Dendritic cell treated with granulocyte-macrophage colony-stimulating factor and Interleukin-4, amounts not matched to agents 40 ng/mL and 50 ng/mL, for 4 days (primary cell): Measurements from ENCODE around the gene DOP1A.

Source experiments
- H3K27ac Mint-ChIP-seq: one replicate; pipeline ENCODE4 v1.8.0; 2022; ENCODE audit warnings: mild to moderate bottlenecking, mixed read lengths
- H3K27me3 Mint-ChIP-seq: one replicate; pipeline ENCODE4 v1.8.0; 2022; ENCODE audit warnings: mild to moderate bottlenecking, mixed read lengths
- H3K36me3 Mint-ChIP-seq: one replicate; pipeline ENCODE4 v1.8.0; 2022; ENCODE audit warnings: low read depth, mixed read lengths
- H3K4me1 Mint-ChIP-seq: one replicate; pipeline ENCODE4 v1.8.0; 2022; ENCODE audit warnings: low read depth, mixed read lengths
- H3K4me3 Mint-ChIP-seq: one replicate; pipeline ENCODE4 v1.8.0; 2022; ENCODE audit warnings: mild to moderate bottlenecking, moderate library complexity, mixed read lengths
- H3K9me3 Mint-ChIP-seq: one replicate; pipeline ENCODE4 v1.8.0; 2022; ENCODE audit warnings: mixed read lengths
- intact Hi-C: fragments of 100-400 bp; cut with micrococcal nuclease; formaldehyde crosslinking; loops from one replicate; pipeline ENCODE4 v1.15.0; 2022

The DOP1A gene

DNA sequence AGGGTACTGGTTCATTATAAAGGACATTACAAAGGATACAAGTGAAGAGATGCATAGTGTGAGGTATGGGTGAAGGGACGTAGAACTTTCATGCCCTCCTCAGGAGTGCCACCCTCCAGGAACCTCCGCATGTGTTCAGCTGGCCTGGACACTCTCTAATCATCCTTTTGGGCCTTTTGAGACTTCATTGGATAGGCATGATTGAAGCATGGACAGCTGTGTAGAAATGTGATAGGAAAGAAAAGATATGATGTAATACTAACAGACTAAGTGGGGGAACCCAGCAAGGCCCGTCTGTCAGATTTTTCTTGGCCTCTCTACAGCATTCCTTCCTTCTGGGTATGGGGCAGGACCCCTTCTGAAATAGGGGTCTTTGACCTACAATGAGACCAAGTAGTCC is 31.1 kb downstream of the DOP1A start:
- H3K9me3 Mint-ChIP-seq = peaks cover 8% of the 10 kb centered on the region
- no peak overlapping the region for H3K4me3 Mint-ChIP-seq
- H3K27me3 Mint-ChIP-seq = no peaks in the 10 kb centered on the region
- H3K27ac Mint-ChIP-seq = no peak overlapping the region
- peaks cover 42% of the 10 kb centered on the region for H3K36me3 Mint-ChIP-seq
- intact Hi-C loops = no loop called here
- H3K4me1 Mint-ChIP-seq = no peaks in the 10 kb centered on the region

DNA sequence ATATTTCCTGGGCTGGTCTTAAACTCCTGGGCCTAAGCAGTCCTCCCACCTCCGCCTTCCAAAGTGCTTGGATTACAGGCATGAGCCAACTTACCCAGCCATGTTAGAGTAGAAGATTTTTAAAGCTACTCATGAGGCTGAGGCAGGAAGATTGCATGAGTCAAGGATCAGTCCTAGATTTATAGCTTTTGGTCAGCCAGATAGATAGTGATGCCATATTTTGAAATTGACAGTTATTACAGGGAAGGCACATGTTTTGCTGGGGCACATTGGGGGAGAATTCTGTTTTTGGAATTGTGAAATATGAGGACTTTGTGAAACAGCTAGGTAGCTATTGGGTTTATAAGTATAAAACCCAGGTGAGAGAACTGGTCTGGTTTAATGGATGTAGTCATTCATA is 40.9 kb downstream of the DOP1A start:
- Mint-ChIP-seq H3K27ac (no peak overlapping the region), H3K27me3 (no peaks in the 10 kb centered on the region), H3K9me3 (peaks cover 9% of the 10 kb centered on the region), H3K4me3 (no peak overlapping the region), H3K4me1 (no peaks in the 10 kb centered on the region), H3K36me3 (peaks cover 63% of the 10 kb centered on the region)
- intact Hi-C loops = no loop called here

DNA sequence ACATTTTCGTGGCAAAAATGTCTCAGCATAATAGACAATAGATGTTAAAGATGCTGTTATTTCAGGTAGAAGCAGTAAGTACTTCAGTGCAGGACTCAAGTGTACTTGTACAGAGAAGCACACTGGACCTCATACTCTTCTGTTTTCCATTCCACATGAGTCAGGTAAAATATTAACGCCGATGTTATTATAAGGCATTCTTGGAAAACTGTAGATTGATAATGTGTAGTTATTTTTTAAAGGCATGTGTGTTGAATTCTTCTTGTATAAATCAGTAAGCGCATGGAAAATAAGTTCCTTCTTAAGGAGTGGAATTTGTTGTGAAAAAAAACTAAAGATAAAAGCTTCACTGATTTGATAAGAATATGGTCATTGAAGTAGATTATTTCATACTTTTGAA is 45.8 kb downstream of the DOP1A start:
- intact Hi-C loops = loop anchor here (5.0 kb wide), 1 partner anchor 46 kb away; the partner anchor contains the start of genes DOP1A and UBE3D

DNA sequence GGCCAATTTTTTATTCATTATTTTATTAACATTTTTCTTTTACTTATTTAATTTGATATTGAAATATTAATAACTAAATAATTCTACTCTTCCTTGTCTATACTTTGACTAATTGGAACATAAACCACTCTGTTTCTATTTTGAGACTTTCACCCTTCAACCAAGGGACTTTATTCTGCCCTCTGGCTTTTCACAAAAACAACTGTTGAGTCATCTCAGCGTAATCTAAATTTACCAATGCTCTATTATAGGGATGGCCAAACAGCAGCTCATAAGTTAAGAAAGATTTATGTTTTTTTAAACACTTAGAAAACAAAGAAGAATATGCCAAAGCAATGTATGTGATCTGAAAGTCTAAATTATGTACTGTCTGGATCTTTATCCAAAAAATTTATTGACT is 46.7 kb downstream of the DOP1A start:
- Mint-ChIP-seq H3K4me1 (no peaks in the 10 kb centered on the region), H3K36me3 (peaks cover 19% of the 10 kb centered on the region), H3K27ac (no peak overlapping the region), H3K4me3 (no peak overlapping the region), H3K9me3 (no peaks in the 10 kb centered on the region), H3K27me3 (no peaks in the 10 kb centered on the region)
- intact Hi-C loops = loop anchor here (5.0 kb wide), 1 partner anchor 47 kb away; the partner anchor contains the start of genes DOP1A and UBE3D

More for the DNA sequence above, 45.8 kb downstream of the DOP1A start:
- Mint-ChIP-seq H3K27me3 (no peaks in the 10 kb centered on the region), H3K4me1 (no peaks in the 10 kb centered on the region), H3K4me3 (no peak overlapping the region), H3K27ac (no peak overlapping the region), H3K9me3 (no peaks in the 10 kb centered on the region), H3K36me3 (peaks cover 22% of the 10 kb centered on the region)

DNA sequence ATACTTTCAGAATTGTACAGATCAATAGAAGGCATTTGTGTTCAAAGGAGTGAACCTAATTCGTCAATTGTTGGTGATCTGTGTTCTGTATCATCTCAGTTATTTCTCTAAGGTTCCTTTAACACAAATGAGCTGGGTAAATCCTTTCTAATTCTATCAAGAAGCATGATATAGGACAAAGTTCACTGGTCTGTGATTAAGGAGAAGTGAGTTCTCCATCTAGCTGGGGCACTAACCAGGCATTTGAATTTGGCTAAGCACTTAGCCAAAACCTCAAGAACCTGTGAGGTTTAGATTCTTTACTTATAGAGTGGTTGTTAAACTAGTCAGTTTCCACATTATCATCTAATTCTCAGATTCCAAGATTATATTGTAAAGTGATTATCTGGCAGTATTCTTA is 50.3 kb downstream of the DOP1A start:
- Mint-ChIP-seq H3K9me3 (no peaks in the 10 kb centered on the region), H3K27ac (no peak overlapping the region), H3K36me3 (peaks cover 18% of the 10 kb centered on the region), H3K4me3 (no peak overlapping the region), H3K27me3 (no peaks in the 10 kb centered on the region), H3K4me1 (no peaks in the 10 kb centered on the region)
- intact Hi-C loops = no loop called here

DNA sequence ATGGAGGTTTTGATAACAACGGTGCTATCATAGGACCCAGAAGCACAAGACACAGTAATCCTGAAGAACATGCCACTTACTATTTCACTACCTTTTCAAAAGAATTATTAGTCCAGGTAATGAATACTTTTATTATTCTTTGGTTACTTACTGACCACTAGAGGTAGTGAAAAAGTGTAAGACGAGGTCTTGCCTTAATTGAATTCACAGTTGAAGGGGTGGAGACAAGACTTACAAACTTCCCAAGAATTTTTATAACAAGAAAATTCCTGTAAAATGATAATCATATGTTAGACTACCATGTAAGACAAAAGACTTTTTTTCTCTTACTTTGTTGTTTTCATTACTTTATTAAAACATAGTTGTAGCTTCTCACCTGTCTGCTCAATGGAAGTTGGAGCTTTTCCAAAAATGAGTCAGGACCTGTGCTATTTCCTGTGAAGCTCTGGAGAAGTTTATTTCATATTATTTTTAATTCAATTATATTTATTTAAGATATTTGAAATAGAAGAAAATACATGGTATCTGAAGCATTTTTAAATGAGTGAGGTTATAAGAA is 52.4 kb downstream of the DOP1A start:
- no peaks in the 10 kb centered on the region for H3K4me1 Mint-ChIP-seq
- H3K36me3 Mint-ChIP-seq = peaks cover 35% of the 10 kb centered on the region
- intact Hi-C loops = no loop called here

DNA sequence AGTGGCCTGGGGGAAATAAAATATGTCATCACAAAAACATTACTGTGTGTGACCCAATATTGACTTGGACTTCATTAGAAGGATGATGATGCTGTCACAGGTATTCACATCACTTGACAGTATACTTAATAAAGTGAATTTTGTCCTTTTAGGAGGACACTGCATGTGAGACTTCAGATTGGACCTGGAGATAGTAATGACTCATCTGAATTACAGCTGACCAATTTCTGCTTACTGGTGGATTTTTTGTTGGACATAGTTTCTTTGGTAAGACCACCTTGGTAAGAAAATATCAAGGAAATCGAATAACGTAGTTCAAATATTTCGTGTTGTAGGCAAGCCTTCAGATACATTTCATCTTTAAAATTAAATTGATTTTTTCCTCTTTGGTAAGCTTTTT is 57.1 kb downstream of the DOP1A start:
- Mint-ChIP-seq H3K9me3 (no peaks in the 10 kb centered on the region), H3K4me3 (no peak overlapping the region), H3K27ac (no peak overlapping the region), H3K27me3 (no peaks in the 10 kb centered on the region), H3K4me1 (no peaks in the 10 kb centered on the region), H3K36me3 (peaks cover 72% of the 10 kb centered on the region)
- intact Hi-C loops = no loop called here

More for the DNA sequence above, 52.4 kb downstream of the DOP1A start:
- no peaks in the 10 kb centered on the region for H3K27me3 Mint-ChIP-seq
- no peak overlapping the region for H3K27ac Mint-ChIP-seq
- H3K4me3 Mint-ChIP-seq = no peak overlapping the region
- no peaks in the 10 kb centered on the region for H3K9me3 Mint-ChIP-seq

DNA sequence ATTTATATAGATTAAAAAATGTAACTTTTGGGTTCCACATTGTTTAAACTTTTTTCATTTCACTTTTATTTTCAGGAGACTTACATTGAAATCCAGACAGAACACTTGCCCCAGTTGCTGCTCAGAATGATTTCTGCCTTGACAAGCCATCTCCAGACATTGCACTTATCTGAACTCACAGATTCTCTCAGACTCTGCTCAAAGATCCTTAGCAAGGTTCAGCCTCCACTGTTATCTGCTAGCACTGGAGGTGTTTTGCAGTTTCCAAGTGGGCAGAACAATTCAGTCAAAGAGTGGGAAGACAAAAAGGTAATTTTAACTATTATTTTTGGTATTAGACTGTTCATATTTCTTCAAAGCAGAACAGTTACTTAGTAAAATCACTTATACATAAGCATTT is 58.0 kb downstream of the DOP1A start:
- Mint-ChIP-seq H3K4me3 (no peak overlapping the region), H3K36me3 (peaks cover 74% of the 10 kb centered on the region), H3K4me1 (no peaks in the 10 kb centered on the region), H3K9me3 (no peaks in the 10 kb centered on the region), H3K27me3 (no peaks in the 10 kb centered on the region), H3K27ac (no peak overlapping the region)
- intact Hi-C loops = loop anchor here (5.0 kb wide), 1 partner anchor 47 kb away; no protein-coding TSS in a partner anchor

DNA sequence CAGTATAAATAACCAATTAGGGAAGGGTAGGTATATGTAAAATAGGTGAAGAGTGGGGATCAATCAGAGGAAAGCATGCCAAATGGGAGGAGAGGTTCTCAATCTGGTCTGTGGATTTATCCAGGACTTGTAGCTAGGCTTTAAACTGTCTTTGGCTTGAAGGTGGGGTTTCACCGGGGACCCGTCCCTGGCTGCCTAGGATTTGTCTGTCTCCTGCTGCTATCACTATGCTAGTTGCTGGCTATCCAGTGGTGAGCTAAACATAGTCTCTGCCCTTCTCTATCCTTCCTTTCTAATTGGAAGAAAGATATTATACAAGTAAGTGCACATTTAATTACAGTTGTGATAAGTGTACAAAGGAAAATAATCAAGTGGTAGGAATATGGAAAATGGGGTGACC is 58.8 kb downstream of the DOP1A start:
- intact Hi-C loops = loop anchor here (5.0 kb wide), 1 partner anchor 46 kb away; no protein-coding TSS in a partner anchor
- Mint-ChIP-seq H3K4me3 (no peak overlapping the region), H3K27ac (no peak overlapping the region), H3K36me3 (peaks cover 74% of the 10 kb centered on the region), H3K9me3 (no peaks in the 10 kb centered on the region), H3K27me3 (no peaks in the 10 kb centered on the region), H3K4me1 (no peaks in the 10 kb centered on the region)

DNA sequence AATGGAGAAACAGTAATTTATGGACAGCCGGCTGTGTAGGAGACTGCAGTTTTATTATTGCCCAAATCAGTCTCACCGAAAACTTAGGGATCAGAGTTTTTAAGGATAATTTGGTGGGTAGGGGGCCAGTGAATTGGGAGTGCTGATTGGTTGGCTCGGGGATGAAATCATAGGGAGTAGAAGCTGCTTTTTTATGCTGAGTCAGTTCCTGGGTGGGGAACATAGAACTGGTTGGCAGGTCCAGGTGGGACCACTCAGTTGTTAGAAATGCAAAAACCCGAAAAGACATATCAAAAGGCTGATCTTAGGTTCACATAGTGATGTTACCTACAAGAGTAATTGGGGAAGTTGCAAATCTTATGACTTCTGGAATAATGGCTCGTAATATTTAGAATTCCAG is 59.3 kb downstream of the DOP1A start:
- H3K27ac Mint-ChIP-seq = no peak overlapping the region
- peaks cover 79% of the 10 kb centered on the region for H3K36me3 Mint-ChIP-seq
- H3K9me3 Mint-ChIP-seq = no peaks in the 10 kb centered on the region
- H3K27me3 Mint-ChIP-seq = no peaks in the 10 kb centered on the region
- H3K4me1 Mint-ChIP-seq = no peaks in the 10 kb centered on the region
- intact Hi-C loops = loop anchor here (5.0 kb wide), 1 partner anchor 45 kb away; no protein-coding TSS in a partner anchor
- H3K4me3 Mint-ChIP-seq = no peak overlapping the region

DNA sequence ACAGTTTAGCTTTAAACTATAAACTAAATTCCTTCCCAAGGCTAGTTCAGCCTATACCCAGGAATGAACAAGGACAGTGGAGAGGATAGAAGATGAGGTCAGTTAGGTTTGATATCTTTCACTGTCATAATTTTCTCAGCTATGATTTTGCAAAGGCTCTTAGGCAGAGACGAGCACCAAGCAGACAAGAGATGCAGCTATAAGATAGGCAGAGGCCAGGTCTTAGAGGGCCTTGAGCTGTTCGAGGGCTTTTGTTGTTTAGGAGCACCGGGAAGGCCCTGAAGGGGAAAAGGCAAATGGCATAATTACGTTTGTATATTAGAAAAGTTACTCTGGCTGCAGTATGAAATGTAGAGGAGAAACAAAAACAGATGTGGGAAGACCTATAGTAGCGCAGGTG is 59.8 kb downstream of the DOP1A start:
- intact Hi-C loops = loop anchor here (5.0 kb wide), 1 partner anchor 45 kb away; no protein-coding TSS in a partner anchor
- Mint-ChIP-seq H3K27me3 (no peaks in the 10 kb centered on the region), H3K4me1 (no peaks in the 10 kb centered on the region), H3K4me3 (no peak overlapping the region), H3K36me3 (peaks cover 84% of the 10 kb centered on the region), H3K27ac (no peak overlapping the region), H3K9me3 (no peaks in the 10 kb centered on the region)

DNA sequence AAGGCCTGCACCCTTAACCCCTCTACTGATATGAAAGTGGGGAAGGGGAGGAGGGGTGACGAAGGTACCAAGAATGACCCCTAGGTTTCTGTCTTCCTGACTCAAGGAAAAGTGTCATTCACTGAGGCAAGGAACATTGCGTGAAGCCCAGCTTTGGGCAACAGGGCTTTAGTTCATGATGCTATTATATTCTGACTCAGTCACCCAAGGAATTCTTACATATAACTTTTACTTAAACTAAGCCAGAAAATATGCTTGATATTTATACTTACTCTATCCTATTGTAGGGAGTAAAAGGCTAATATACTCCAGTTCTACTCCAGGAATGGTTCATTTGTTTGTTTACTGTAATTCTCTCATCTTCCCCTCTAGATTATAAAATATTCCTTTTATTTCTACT is 60.5 kb downstream of the DOP1A start:
- Mint-ChIP-seq H3K27ac (no peak overlapping the region), H3K9me3 (no peaks in the 10 kb centered on the region), H3K4me3 (no peak overlapping the region), H3K4me1 (no peaks in the 10 kb centered on the region), H3K36me3 (peaks cover 84% of the 10 kb centered on the region), H3K27me3 (no peaks in the 10 kb centered on the region)
- intact Hi-C loops = loop anchor here (5.0 kb wide), 1 partner anchor 44 kb away; no protein-coding TSS in a partner anchor

DNA sequence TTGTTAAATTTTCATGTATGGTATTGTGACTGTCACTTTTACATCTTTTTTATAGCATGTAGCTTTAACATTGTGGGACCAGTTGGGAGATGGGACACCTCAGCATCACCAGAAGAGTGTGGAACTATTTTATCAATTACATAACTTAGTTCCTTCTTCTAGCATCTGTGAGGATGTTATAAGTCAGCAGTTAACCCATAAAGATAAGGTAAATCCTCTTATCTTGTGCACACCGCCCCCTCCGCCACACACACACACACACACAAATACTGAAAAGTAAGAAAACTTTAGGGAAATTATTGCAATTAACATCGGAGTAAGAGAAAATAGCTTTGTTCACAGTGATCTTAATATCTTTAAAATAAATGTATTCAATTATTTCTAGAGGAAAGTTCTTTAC is 64.7 kb downstream of the DOP1A start:
- H3K36me3 Mint-ChIP-seq = peaks cover 64% of the 10 kb centered on the region
- no peak overlapping the region for H3K4me3 Mint-ChIP-seq
- H3K4me1 Mint-ChIP-seq = no peaks in the 10 kb centered on the region
- intact Hi-C loops = no loop called here
- no peaks in the 10 kb centered on the region for H3K9me3 Mint-ChIP-seq
- H3K27me3 Mint-ChIP-seq = no peaks in the 10 kb centered on the region
- H3K27ac Mint-ChIP-seq = no peak overlapping the region

DNA sequence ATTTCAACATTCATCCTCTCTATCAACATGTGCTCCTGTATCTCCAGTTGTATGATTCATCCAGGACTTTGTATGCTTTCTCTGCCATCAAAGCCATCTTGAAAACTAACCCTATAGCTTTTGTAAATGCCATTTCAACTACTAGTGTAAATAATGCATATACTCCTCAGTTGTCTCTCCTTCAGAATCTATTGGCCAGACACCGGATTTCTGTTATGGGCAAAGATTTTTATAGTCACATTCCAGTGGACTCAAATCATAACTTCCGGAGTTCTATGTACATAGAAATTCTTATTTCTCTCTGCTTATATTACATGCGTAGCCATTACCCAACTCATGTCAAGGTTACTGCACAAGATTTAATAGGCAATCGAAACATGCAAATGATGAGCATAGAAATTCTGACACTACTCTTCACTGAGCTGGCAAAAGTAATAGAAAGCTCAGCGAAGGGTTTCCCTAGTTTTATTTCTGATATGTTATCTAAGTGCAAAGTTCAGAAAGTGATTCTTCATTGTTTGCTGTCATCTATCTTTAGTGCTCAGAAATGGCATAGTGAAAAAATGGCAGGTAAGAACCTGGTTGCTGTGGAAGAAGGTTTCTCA is 70.7 kb downstream of the DOP1A start:
- no peak overlapping the region for H3K4me3 Mint-ChIP-seq
- intact Hi-C loops = no loop called here
- no peaks in the 10 kb centered on the region for H3K27me3 Mint-ChIP-seq
- H3K9me3 Mint-ChIP-seq = no peaks in the 10 kb centered on the region
- peaks cover 52% of the 10 kb centered on the region for H3K36me3 Mint-ChIP-seq
- no peaks in the 10 kb centered on the region for H3K4me1 Mint-ChIP-seq
- H3K27ac Mint-ChIP-seq = no peak overlapping the region

DNA sequence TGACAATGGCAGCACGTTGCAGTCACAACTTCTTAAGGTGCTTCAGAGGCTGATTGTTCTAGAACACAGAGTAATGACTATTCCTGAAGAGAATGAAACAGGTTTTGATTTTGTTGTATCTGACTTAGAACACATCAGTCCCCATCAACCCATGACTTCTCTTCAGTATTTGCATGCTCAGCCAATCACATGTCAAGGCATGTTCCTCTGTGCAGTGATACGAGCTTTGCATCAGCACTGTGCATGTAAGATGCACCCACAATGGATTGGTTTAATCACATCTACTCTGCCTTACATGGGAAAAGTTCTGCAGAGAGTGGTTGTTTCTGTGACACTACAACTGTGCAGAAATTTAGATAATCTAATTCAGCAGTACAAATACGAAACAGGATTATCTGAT is 71.3 kb downstream of the DOP1A start:
- H3K4me3 Mint-ChIP-seq = no peak overlapping the region
- no peaks in the 10 kb centered on the region for H3K27me3 Mint-ChIP-seq
- intact Hi-C loops = no loop called here
- H3K4me1 Mint-ChIP-seq = no peaks in the 10 kb centered on the region
- no peaks in the 10 kb centered on the region for H3K9me3 Mint-ChIP-seq
- H3K36me3 Mint-ChIP-seq = peaks cover 57% of the 10 kb centered on the region
- H3K27ac Mint-ChIP-seq = no peak overlapping the region
